CD4-positive, alpha-beta memory T cell (primary cell): ENCODE results near the gene DUOX1. TPM values are rescaled to one million over a fixed set of nuclear protein-coding genes. Genes with fewer than 3 reads are reported as not detected.

Experiments used
- CTCF ChIA-PET: fragments of 350-600 bp; sonication (Branson Sonifier 250); formaldehyde crosslinking; loops from one replicate; lab custom pipeline; 2021; ENCODE audit warnings: inconsistent platforms; ENCODE audit not compliant: partially characterized antibody; lab: Charles Lee
- POLR2A ChIA-PET: fragments of 350-600 bp; sonication (Branson Sonifier 250); formaldehyde crosslinking; loops from one replicate; lab custom pipeline; 2021; ENCODE audit not compliant: partially characterized antibody; lab: Charles Lee
- DNase-seq, 5 donors: peaks; one replicate each; pipeline versions ENCODE4 v3.0.0 to v3.0.0-alpha.2; 2020 to 2022; ENCODE audit warnings: mixed read lengths in 1 of 5
- H3K27ac ChIP-seq: one replicate; pipeline ENCODE4 v1.7.0; 2013; ENCODE audit warnings: low read depth, low read length
- H3K27me3 ChIP-seq: 2 replicates; pipeline ENCODE4 v1.7.0; 2013; ENCODE audit warnings: mild to moderate bottlenecking, low read length, moderate library complexity; ENCODE audit not compliant: insufficient read depth
- H3K36me3 ChIP-seq: 2 replicates; pipeline ENCODE4 v1.7.0; 2013; ENCODE audit warnings: mild to moderate bottlenecking, low read length, moderate library complexity; ENCODE audit not compliant: insufficient read depth
- H3K4me1 ChIP-seq: 2 replicates; pipeline ENCODE4 v1.7.0; 2013; ENCODE audit warnings: mild to moderate bottlenecking, low read length, moderate library complexity; ENCODE audit not compliant: insufficient read depth
- H3K4me3 ChIP-seq, 2 donors: one replicate each; pipeline ENCODE4 v1.7.0; 2013; ENCODE audit warnings: low read length in 2 of 2, mild to moderate bottlenecking in 1 of 2
- H3K9me3 ChIP-seq, 2 donors: one replicate each; pipeline ENCODE4 v1.7.0; 2013; ENCODE audit warnings: low read length in 2 of 2, control low read depth in 1 of 2; ENCODE audit not compliant: control insufficient read depth in 1 of 2
- H3K27ac Mint-ChIP-seq, 7 donors: one replicate each; pipeline ENCODE4 v1.8.0; 2020 to 2021; ENCODE audit warnings: mixed read lengths in 7 of 7, mild to moderate bottlenecking in 6 of 7, inconsistent platforms in 3 of 7, moderate library complexity in 3 of 7
- H3K27me3 Mint-ChIP-seq, 2 donors: one replicate each; pipeline ENCODE4 v1.8.0; 2020 to 2021; ENCODE audit warnings: mixed read lengths in 2 of 2
- H3K36me3 Mint-ChIP-seq, 2 donors: one replicate each; pipeline ENCODE4 v1.8.0; 2020 to 2021; ENCODE audit warnings: mixed read lengths in 2 of 2, inconsistent platforms in 1 of 2, mild to moderate bottlenecking in 1 of 2
- H3K4me1 Mint-ChIP-seq, 4 donors: one replicate each; pipeline ENCODE4 v1.8.0; 2020 to 2021; ENCODE audit warnings: mixed read lengths in 4 of 4, mild to moderate bottlenecking in 1 of 4
- H3K4me3 Mint-ChIP-seq, 8 donors: one replicate each; pipeline ENCODE4 v1.8.0; 2020 to 2021; ENCODE audit warnings: mixed read lengths in 8 of 8, mild to moderate bottlenecking in 7 of 8, moderate library complexity in 6 of 8, inconsistent platforms in 3 of 8
- H3K9me3 Mint-ChIP-seq, 8 donors: one replicate each; pipeline ENCODE4 v1.8.0; 2020 to 2021; ENCODE audit warnings: mixed read lengths in 8 of 8, mild to moderate bottlenecking in 5 of 8, inconsistent platforms in 3 of 8, moderate library complexity in 1 of 8
- intact Hi-C: fragments of 100-400 bp; cut with micrococcal nuclease; formaldehyde crosslinking; loops from one replicate; pipeline ENCODE4 v1.15.1; 2023
- polyA plus RNA-seq, 2 donors: library from polyadenylated mRNA; unstranded; fragments of 300-500 nt; fragmentation: Illumina TruSeq; gene quantifications; one replicate each; pipeline ENCODE4 v1.2.3, GENCODE V29; 2021
- total RNA-seq, 2 experiments: library from RNA; stranded (reverse); gene quantifications; one replicate each; pipeline ENCODE4 v1.2.3, GENCODE V29; 2021

Gene DUOX1
- total and polyA plus RNA-seq, 4 experiments from 2014 or later, result 0.06 to 2.9 (median 0.19) TPM

DNA sequence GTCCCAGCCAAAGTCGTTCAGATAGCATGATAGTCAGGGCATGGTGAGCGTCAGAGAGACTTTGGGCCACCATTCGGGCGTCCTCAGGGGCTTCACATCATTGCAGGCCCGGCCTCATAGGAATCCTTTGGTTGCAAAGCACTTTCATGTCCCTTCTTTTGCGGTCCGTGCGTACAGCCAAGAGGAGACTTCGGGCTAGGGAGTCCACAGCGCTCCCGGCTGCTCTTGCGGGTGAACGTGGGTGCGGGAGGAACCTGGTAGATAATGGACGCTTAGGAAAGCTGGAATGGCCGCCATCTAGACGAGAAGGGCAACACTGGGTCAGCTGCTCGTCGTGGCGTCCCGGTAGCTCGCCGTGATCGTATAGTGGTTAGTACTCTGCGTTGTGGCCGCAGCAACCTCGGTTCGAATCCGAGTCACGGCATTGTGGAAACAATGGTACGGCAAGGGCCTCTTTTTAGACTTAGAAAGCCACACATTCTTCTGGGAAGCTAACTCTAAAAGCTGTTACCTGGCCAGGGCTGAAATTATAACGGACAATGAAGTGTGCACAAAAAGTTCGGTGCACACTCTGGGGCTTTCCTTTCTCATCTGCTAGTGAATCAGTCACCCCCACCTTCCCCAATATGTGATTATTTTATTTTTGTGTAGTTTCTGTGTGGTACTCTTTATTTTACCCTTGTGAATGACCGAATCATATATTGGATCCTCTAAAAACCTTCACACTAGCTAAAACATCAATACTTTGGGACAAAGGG is 71.2 kb downstream of the DUOX1 start:
- Mint-ChIP-seq H3K9me3 (peaks cover 0 to 8% (median 0%) of the 10 kb centered on the region in 8 donors), H3K4me1 (peaks cover 0 to 27% (median 12%) of the 10 kb centered on the region in 4 donors), H3K36me3 (peaks cover 0 to 14% of the 10 kb centered on the region in 2 donors), H3K27me3 (peaks cover 0 to 11% of the 10 kb centered on the region in 2 donors), H3K4me3 (no peak overlapping the region), H3K27ac (no peak overlapping the region)
- ChIA-PET POLR2A (interaction anchor here (0.5 to 7.0 kb wide), 20 partner anchors 17 to 664 kb away, joined by 3 to 201 read pairs (median 5); partner anchors contain the start of genes B2M, BLOC1S6, EIF3J and PATL2), CTCF (interaction anchor here (0.8 to 2.6 kb wide), 13 partner anchors 10 to 230 kb away, joined by 3 to 19 read pairs (median 4); a partner anchor contains a TSS)
- H3K36me3 ChIP-seq, result no peaks in the 10 kb centered on the region
- peak; percentile 71 to 76 (median 75) for DNase-seq
- intact Hi-C loops, result loop anchor here (1.0 to 2.0 kb wide), 6 partner anchors 78 to 912 kb away; partner anchors contain the start of genes BLOC1S6, GOLM2 and SQOR
- peak overlapping the region; percentile 86 for H3K27ac ChIP-seq
- H3K4me1 ChIP-seq, result peaks cover 18% of the 10 kb centered on the region
- H3K27me3 ChIP-seq, result no peaks in the 10 kb centered on the region
- no peaks in the 10 kb centered on the region for H3K9me3 ChIP-seq
- peak overlapping the region; percentile 72 to 100 for H3K4me3 ChIP-seq

DNA sequence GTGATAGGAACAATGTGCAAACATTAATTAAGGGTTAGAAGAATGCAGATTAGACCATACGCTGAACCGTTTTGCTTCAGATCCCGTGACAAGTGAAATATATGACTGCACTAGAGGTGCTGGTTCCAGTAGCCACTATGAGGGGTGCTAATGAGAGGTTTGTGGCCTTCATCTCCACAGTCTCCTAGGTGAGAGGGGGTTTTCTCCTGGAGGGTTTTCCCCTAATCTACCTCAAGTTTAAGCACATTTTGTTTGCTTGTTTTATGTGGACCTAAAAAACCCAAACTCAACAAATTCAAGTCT is 71.7 kb downstream of the DUOX1 start:
- POLR2A ChIA-PET, result interaction anchor here (0.5 to 7.0 kb wide), 16 partner anchors 16 to 537 kb away, joined by 3 to 201 read pairs (median 6); partner anchors contain the start of genes B2M, BLOC1S6, PATL2 and SHF
- no peak overlapping the region for H3K27ac Mint-ChIP-seq
- Histone ChIP-seq H3K27ac (peak overlapping the region; percentile 86), H3K9me3 (no peaks in the 10 kb centered on the region), H3K36me3 (no peaks in the 10 kb centered on the region), H3K4me1 (peaks cover 18% of the 10 kb centered on the region), H3K27me3 (no peaks in the 10 kb centered on the region), H3K4me3 (peak overlapping the region; percentile 72 to 100)
- H3K4me1 Mint-ChIP-seq, result peaks cover 0 to 27% (median 12%) of the 10 kb centered on the region in 4 donors
- intact Hi-C loops, result loop anchor here (2.0 kb wide), 2 partner anchors 433 to 913 kb away; partner anchors contain the start of genes GOLM2 and SQOR
- no peak overlapping the region for H3K4me3 Mint-ChIP-seq
- CTCF ChIA-PET, result interaction anchor here (0.8 to 2.6 kb wide), 8 partner anchors 11 to 229 kb away, joined by 3 to 19 read pairs (median 4); a partner anchor contains a TSS
- peak in 1 of 5 donors; percentile 49 for DNase-seq
- H3K36me3 Mint-ChIP-seq, result peaks cover 0 to 14% of the 10 kb centered on the region in 2 donors
- H3K9me3 Mint-ChIP-seq, result peaks cover 0 to 8% (median 0%) of the 10 kb centered on the region in 8 donors
- H3K27me3 Mint-ChIP-seq, result peaks cover under 1 to 12% of the 10 kb centered on the region in 2 donors

DNA sequence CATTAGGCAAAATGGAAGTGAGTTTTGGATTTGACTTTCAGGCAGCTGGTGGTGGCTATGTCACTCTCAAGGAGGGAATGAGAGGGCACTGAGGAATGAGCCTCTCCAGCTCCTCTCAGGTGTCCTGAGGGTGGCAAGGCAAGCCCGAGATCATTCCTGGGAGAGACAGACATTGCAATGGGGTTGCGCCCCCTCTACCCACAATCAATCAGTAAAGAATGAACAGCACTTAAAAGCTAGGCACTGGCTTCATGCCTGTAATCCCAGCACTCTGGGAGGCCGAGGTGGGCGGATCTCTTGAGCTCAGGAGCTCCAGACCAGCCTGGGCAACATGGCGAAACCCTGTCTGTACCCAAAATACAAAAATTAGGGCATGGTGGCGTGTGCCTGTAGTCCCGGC is 72.1 kb downstream of the DUOX1 start:
- Histone ChIP-seq H3K27ac (no peak overlapping the region), H3K4me1 (peaks cover 18% of the 10 kb centered on the region), H3K9me3 (no peaks in the 10 kb centered on the region), H3K36me3 (no peaks in the 10 kb centered on the region), H3K27me3 (no peaks in the 10 kb centered on the region), H3K4me3 (no peak overlapping the region)
- H3K27ac Mint-ChIP-seq, result no peak overlapping the region
- H3K4me1 Mint-ChIP-seq, result peaks cover 0 to 27% (median 12%) of the 10 kb centered on the region in 4 donors
- H3K36me3 Mint-ChIP-seq, result peaks cover 0 to 14% of the 10 kb centered on the region in 2 donors
- peaks cover 4 to 16% of the 10 kb centered on the region in 2 donors for H3K27me3 Mint-ChIP-seq
- H3K9me3 Mint-ChIP-seq, result peaks cover 0 to 8% (median 0%) of the 10 kb centered on the region in 8 donors
- intact Hi-C loops, result loop anchor here (2.0 kb wide), 2 partner anchors 433 to 913 kb away; partner anchors contain the start of genes GOLM2 and SQOR
- H3K4me3 Mint-ChIP-seq, result no peak overlapping the region
- CTCF ChIA-PET, result interaction anchor here (1.1 to 2.2 kb wide), 3 partner anchors 11 to 37 kb away, joined by 4 to 5 read pairs (median 4); no protein-coding TSS in a partner anchor
- no peak for DNase-seq
- POLR2A ChIA-PET, result interaction anchor here (1.2 to 7.0 kb wide), 6 partner anchors 18 to 491 kb away, joined by 3 to 201 read pairs (median 56); partner anchors contain the start of genes B2M, PATL2 and SHF

DNA sequence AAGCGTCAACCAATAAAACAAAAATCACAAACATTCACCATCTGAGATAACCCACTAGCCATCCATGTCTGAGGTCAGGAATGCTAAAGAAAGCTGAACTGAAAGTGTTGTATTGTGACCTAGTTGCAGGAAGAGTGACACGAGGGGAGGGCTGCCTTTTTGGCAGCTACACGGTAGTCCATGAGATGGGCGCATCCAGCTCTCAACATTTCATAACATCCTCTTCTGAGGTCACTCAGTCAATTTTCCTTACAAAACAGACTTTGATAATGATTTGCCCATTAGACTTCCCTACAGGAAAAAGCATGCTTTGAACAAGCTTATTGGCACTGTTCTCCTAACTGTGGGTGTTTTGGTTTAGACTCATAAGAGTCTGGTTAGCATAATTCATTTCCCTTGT is 73.4 kb downstream of the DUOX1 start:
- Histone ChIP-seq H3K36me3 (no peaks in the 10 kb centered on the region), H3K4me3 (no peak overlapping the region), H3K9me3 (no peaks in the 10 kb centered on the region), H3K27ac (no peak overlapping the region), H3K4me1 (peaks cover 14% of the 10 kb centered on the region), H3K27me3 (no peaks in the 10 kb centered on the region)
- POLR2A ChIA-PET, result interaction anchor here (6.7 to 7.0 kb wide), 2 partner anchors 19 to 198 kb away, joined by 73 to 201 read pairs; partner anchors contain the start of gene SHF
- Mint-ChIP-seq H3K27me3 (peaks cover 7 to 18% of the 10 kb centered on the region in 2 donors), H3K27ac (peak overlapping the region in 2 of 7 donors; percentile 32 to 46), H3K9me3 (peaks cover 0 to 8% (median 0%) of the 10 kb centered on the region in 8 donors), H3K4me3 (no peak overlapping the region), H3K36me3 (peaks cover 0 to 14% of the 10 kb centered on the region in 2 donors), H3K4me1 (peaks cover 0 to 22% (median 12%) of the 10 kb centered on the region in 4 donors)
- DNase-seq, result no peak
- intact Hi-C loops, result no loop called here
- CTCF ChIA-PET, result interaction anchor here (0.9 to 4.1 kb wide), 7 partner anchors 17 to 198 kb away, joined by 3 to 35 read pairs (median 5); partner anchors contain the start of gene SHF

DNA sequence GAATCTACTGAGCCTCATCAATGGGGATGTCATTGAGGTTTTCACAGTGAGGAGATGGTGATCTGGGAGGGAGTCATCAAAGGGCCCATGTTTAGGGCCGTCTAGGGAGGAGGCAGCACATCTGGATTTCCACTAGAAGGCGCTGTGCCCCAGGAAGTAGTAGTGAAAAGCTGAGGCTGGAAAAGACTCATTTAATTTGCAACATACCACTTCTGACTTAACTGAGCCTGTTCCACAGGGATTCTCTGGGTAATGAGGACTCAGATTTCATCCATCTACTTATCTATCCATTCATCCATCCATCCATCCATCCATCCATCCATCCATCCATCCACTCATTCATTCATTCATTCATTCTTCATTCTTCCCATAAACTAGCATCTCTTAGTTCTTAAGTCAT is 75.4 kb downstream of the DUOX1 start:
- intact Hi-C loops, result loop anchor here (1.0 kb wide), 1 partner anchor 194 kb away; no protein-coding TSS in a partner anchor
- no peaks in the 10 kb centered on the region for H3K9me3 ChIP-seq
- H3K27me3 ChIP-seq, result no peaks in the 10 kb centered on the region
- peak overlapping the region in 3 of 7 donors; percentile 19 to 62 (median 53) for H3K27ac Mint-ChIP-seq
- DNase-seq, result peak; percentile 50 to 71 (median 55)
- H3K36me3 Mint-ChIP-seq, result no peaks in the 10 kb centered on the region
- H3K27me3 Mint-ChIP-seq, result peaks cover 12 to 15% of the 10 kb centered on the region in 2 donors
- ChIA-PET CTCF (interaction anchor here (0.8 to 4.1 kb wide), 14 partner anchors 13 to 409 kb away, joined by 3 to 35 read pairs (median 6); partner anchors contain the start of genes BLOC1S6 and SHF), POLR2A (interaction anchor here (0.7 to 2.2 kb wide), 3 partner anchors 15 to 74 kb away, joined by 3 to 6 read pairs (median 3); no protein-coding TSS in a partner anchor)
- H3K4me1 Mint-ChIP-seq, result peaks cover 0 to 7% (median 3%) of the 10 kb centered on the region in 4 donors
- peaks cover 0 to 2% (median 0%) of the 10 kb centered on the region in 8 donors for H3K9me3 Mint-ChIP-seq
- H3K4me1 ChIP-seq, result peaks cover 8% of the 10 kb centered on the region
- peak overlapping the region in 2 of 8 donors; percentile 44 to 48 for H3K4me3 Mint-ChIP-seq
- no peak overlapping the region for H3K4me3 ChIP-seq
- H3K27ac ChIP-seq, result no peak overlapping the region
- H3K36me3 ChIP-seq, result no peaks in the 10 kb centered on the region

DNA sequence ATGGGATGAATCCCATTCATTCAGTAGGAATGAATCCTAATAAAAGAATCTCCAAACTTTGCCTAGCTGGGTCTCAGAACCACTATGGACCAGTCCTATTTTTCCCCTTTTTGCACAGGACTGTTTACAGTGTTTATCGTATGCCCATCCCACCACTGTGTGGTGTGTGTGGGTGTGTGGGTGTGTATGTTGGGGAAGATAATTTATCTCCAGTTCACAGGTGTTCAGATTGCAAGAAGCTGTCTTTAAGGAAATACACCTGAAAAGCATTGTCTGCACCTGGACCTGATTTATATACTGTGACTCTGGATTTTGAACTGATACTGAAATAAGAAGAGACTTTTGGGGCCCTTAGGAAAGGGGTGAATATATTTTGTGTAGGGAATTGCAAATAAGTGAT is 82.7 kb downstream of the DUOX1 start:
- intact Hi-C loops, result no loop called here
- no peaks in the 10 kb centered on the region for H3K4me1 ChIP-seq
- no peak for DNase-seq
- no peak overlapping the region for H3K4me3 ChIP-seq
- no peaks in the 10 kb centered on the region for H3K36me3 Mint-ChIP-seq
- no peaks in the 10 kb centered on the region for H3K9me3 Mint-ChIP-seq
- H3K27ac ChIP-seq, result no peak overlapping the region
- no peaks in the 10 kb centered on the region for H3K4me1 Mint-ChIP-seq
- H3K27me3 ChIP-seq, result no peaks in the 10 kb centered on the region
- POLR2A ChIA-PET, result interaction anchor here (1.1 kb wide), 1 partner anchor 14 kb away, joined by 3 read pairs; no protein-coding TSS in a partner anchor
- H3K27me3 Mint-ChIP-seq, result peaks cover 8 to 10% of the 10 kb centered on the region in 2 donors
- H3K36me3 ChIP-seq, result no peaks in the 10 kb centered on the region
- no peaks in the 10 kb centered on the region for H3K9me3 ChIP-seq
- no peak overlapping the region for H3K4me3 Mint-ChIP-seq
- peak overlapping the region in 1 of 7 donors; percentile 16 for H3K27ac Mint-ChIP-seq
- CTCF ChIA-PET, result interaction anchor here (1.0 to 1.4 kb wide), 2 partner anchors 11 to 50 kb away, joined by 3 to 4 read pairs; no protein-coding TSS in a partner anchor
